Activated naive CD8-positive, alpha-beta T cell treated with anti-CD3 and anti-CD28 coated beads, Interleukin-2, amount 50 U/mL, for 16 hours (primary cell): ENCODE results near the gene EPHB1.
"Not testable (repeated sequence)": the region's sequence is repeated elsewhere in the genome, so short reads cannot be mapped to it uniquely, and the experiment has no call there.

Experiments used
- DNase-seq: peaks from one replicate; pipeline ENCODE4 v3.0.0-alpha.2; 2020; ENCODE audit warnings: low read depth, low spot score

The EPHB1 gene

DNA sequence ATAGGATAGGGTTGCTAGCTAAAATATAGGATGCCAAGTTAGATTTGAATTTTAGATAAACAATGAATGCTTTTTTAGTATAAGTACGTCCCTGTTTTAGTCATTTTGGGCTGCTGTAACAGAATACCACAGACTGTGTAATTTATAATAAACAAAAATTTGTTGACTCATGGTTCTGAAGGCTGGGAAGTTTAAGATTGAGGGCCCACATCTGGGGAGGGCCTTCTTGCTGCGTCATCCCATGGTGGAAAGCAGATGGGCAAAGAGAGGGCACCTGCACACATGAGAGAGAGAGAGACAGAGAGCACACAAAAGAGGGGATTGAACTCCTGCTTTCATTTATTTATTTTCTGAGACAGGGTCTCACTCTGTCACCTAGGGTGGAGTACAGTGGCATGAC is 246.5 kb downstream of the EPHB1 start:
- no peak for DNase-seq

DNA sequence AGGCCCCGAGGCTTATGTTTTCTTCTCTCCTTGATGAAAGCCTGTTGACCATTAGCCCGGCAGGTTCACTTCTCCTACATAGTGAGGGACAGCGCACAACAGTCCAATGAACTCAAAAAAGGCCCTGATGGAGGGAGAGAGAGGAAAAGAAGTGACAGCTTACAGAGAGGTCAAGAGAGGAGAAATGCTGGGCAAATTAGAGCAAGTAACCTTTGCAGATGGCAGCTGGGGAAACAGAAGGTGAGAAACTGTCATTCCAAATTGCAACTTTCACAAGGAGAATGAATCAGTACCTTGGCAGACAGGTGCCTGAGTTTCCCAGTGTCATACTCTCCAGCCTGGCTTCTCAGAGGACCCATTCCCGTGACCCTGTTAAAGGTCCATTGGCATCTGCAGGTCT is 252.0 kb downstream of the EPHB1 start:
- DNase-seq: no peak

DNA sequence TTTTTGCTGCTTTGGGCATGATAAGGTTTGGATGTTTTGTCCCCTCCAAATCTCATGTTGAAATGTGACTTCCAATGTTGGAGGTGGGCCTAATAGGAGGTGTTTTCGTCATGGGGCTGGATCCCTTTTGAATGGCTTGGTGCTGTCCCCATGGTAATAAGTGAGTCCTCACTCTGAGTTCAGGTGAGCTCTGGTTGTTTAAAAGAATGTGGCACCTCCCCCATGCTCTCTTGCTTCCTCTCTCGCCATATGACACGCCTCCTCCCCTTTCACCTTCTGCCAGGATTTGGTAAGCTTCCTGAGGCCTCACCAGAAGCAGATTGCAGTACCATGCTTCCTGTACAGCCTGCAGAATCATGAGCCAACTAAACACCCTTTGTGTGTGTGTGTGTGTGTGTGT is 255.5 kb downstream of the EPHB1 start:
- DNase-seq: no peak

DNA sequence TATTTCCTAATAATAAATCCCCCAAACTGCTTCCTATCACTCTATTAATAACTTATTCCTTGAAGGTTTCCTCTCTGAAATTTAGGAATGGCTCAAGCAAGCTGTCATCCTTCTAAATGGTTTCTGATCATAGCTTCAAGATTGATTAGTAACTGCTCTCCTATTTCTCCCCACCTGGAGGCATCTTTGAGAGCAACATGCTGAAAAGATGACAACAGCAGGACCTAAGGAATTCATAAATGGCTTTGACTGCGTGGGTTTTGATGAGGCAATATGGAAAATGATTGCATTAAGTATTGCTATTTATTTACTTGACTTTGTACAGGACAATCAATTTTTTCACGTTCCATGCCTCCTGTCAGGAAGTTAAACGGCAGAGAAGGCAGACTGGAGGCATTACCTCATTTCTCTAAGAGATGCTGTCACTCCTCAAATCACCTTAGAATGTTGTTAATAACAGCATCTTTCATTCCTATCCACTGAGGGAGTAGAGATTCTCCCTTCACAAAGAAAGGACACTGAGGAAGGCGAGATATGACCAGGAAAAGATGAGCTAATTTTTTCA is 256.4 kb downstream of the EPHB1 start:
- no peak for DNase-seq

DNA sequence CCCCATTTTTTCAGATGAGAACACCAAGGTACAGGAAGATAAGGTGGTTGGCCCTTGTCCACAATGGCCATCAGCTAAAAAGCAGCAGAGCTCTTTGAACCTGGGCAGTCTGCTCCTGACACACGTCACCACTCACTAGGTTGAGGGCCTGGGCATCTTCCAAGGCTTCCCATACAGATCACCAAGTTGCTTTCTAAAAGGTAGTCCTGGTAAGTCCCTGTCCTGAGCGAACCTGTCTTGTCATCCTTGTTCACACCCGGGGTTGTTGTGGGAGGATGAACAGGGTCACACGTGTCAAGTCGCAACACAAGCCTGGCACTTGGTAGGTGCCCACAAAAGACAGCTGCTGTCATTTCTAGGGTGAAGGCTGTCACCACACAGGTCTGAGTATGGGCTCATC is 260.4 kb downstream of the EPHB1 start:
- no peak for DNase-seq

DNA sequence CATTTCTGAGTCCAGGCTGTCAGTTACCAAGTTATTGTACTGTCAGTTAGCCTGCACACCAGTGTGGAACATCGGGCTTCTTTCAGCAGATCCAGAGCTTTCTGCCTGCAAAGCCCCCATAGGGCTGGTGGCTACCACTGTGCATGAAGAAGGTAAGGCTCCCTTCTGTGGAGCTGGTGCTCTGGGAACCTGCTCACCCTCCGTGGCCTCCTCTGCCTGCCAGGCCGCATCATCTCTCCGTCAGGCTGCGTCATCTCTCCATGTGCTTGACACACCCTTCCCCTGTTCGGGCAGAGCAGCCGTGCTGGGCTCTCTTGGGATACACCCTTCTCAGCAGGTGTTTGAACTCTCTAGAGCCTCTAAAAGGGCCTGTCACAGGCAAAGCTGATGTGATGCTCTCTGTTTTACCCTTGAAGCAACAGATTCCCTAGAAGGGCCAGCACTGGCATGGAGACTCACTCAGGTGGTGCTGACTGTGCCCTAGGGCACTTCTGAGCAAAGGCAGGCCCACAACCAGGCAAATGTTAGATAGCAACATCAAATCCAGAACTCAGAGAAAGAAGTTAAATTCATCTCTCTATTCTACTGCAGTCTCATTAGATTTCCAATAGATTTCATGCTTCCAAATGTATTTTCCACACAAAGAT is 261.1 kb downstream of the EPHB1 start:
- no peak for DNase-seq

DNA sequence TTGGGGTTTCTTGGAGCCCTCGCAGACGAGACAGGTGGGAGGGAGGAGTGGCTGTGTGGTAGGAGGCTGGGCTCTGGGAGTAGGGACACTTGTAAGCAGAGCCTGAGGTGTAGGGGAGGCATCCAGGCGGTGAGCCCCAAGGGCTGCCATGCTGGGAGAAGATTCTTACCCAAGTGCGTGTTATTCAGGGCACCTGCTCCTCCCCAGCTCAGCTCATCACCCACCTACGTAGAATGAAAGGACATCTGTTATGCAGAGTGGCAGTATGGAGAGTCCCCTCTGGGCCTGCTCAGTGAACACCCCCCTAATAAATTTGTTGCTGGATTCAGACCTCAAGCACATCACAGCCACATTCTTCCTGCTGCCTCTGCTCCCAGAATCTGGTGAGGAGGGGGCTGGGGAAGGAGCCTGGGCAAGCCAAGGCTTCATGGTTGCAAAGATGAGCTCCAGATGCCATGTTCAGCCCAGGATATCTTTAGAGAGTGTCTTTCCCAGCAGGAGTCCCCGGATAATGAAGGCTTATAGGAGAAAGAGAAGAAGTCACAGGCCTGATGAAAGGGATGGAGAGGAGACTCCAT is 261.8 kb downstream of the EPHB1 start:
- no peak for DNase-seq

DNA sequence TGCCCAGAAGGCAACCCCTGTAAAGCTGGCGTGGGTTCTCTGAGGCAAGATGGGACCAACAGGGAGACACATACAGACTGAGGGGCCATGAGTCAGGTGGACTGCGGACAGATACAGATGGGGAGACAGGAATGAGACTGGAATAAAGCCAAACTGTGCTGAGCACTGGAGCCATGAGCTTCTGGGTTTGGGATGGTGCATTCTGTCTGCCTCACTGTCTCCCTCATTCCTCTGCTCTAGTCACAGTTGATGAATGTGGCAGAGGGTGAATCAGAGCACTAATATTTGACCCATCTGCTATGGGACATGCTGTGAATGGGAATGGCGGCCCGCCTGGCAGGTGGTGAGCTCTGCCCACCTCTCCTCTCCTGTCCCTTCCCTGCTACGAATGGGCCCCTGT is 262.9 kb downstream of the EPHB1 start:
- no peak for DNase-seq

DNA sequence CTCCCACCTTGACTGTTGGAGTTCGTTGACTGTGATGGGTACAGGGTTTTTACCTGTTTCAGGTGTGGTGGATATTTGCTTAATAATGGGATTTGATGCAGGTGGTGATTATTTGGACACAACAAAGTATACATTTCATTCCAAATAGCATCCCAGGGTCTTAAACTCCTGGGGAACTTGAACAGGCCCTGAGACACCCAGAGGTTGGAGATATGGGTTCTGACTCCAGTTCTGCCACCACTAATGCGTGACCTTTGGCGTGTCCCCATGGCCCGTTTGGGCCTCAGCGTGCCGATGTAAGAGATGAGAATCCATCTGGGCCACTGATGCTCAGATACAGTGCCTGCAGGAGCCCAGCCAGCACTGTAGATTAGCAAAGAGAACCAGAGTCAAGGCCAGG is 264.5 kb downstream of the EPHB1 start:
- DNase-seq: no peak

DNA sequence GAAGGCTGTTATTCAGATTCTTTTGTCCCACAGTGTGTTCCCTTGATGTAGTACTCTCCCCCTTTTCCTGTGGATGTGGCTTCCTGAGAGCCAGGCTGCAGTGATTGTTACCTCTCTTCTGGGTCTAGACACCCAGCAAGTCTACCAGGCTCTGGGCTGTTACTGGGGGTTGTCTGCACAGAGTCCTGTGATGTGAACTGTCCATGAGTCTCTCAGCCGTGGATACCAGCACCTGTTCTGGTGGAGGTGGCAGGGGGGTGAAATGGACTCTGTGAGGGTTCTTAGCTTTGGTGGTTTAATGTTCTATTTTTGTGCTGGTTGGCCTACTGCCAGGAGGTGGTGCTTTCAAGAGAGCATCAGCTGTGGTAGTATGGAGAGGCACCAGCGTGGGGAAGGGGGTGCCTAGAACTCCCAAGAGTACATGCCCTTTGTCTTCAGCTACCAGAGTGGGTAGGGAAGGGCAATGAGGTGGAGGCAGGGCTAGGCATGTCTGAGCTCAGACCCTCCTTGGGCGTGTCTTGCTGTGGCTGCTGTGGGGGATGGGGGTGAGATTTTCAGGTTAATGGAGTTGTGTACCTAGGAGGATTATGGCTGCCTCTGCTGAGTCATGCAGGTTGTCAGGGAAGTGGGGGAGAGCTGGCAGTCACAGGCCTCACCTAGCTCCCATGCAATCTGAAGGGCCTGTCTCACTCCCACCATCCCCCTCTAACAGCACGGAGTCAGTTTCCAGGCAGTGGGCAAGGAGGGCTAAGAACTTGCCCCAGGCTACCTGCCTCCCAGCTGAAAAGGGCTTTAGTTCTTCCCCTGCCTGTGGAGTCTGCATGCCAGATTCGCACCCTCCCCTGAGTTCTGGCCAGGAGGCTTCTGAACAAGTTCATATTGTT is 272.0 kb downstream of the EPHB1 start:
- DNase-seq: not testable (repeated sequence)

DNA sequence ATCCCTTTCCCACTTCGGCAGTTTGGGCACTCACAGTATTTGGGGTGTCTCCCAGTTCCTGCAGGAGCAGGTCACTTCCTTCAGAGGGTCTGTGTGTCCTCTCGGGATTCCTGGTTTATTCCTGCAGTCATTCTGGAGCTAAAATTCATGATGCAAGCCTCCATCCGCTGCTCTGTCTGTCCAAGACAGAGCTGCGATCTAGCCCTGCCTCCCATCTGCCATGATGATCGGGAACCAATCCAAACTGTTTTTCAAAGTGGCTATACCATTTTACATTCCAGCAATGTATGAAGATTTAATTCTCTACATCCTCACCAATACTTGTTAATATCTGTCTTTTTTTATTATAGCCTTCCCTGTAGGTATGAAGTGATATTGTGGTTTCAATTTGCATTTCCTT is 273.0 kb downstream of the EPHB1 start:
- no peak for DNase-seq

DNA sequence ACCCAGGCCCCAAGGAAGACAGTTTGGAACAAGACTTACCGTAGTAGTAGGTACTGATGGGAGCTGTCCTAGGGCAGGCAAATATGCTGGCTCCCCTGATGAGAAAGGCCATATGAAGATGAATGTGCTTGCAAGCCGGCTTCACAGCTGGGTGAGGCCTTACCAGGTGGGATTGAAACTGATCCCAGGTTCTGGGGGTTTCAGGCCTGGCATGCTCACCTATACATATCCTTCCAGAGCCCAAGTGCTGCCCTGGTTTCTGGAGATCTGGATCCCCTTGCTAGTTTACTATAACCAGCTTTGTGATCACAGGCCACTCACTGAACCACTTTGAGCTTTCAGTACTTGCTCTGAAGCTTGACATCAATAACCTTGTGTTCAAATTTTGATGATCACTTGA is 274.3 kb downstream of the EPHB1 start:
- no peak for DNase-seq

DNA sequence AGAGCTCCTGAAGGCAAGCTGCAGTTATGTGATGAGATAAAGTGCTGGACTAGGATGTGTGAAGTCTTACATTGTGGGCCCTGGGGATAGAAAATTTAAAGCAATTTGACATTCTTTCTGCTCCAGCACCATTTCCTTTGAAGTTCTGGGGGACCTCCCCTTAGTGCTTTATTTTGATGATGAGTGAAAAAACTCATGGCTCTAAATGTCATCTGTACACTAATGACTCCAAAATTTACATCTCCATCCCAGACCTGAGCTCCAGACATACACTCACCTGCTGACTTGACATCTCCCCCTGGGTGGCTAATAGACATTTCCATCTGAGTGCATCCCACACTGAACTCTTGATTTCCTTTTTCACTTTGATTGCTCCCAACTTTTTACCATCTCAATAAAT is 276.4 kb downstream of the EPHB1 start:
- no peak for DNase-seq

DNA sequence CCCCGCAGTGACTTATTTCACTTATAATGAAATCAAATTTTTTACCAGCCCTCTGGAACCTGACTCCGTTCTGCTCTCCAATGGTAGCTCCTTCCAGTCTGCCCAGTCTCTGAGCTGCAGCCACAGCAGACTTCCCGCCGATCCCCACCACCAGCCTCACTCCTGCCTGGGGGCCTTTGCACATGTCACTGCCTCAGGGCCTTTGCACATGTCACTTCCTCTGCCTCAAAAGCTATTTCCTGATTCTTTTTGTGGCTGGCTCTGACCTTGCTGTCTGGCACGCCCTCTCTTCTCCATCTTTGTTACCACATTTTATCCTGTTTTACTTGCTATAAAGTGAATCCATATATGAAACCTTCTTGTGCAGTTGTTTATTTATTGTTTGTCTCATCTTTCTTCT is 277.4 kb downstream of the EPHB1 start:
- no peak for DNase-seq

DNA sequence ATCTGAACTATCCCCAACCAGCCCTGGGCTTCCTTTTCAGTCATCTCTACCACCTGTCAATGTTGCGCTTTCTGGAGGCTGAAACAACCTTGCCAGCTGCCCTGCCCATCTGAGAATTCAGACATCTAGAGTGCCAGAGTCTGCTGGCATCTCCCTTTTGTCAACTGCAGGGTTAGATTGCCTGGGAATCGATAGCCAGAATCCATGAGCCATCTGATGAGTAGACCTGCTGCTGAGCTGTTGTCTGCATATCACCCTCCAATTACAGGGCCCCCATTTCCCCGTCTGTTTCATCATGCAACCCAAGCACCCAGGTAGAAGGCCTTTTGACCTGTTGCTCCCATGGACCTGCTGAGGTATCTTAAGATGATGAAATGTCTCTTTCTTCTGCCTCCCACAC is 280.1 kb downstream of the EPHB1 start:
- DNase-seq: no peak

DNA sequence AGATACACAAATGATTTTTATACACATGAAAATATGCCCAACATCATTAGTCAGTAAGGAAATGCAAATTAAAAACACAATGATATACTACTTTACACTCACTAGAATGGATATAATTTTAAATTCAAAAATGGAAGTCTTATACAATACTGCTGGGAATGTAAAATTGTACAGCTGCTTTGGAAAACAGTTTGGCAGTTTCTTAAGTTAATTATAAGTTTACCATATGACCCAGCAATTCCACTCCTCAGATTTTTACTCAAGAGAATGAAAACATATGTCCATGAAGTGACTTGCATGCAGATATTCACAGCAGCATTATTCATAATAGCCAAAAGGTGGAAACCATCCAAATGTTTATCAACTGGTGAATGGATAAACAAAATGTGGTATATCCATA is 281.3 kb downstream of the EPHB1 start:
- DNase-seq: no peak

DNA sequence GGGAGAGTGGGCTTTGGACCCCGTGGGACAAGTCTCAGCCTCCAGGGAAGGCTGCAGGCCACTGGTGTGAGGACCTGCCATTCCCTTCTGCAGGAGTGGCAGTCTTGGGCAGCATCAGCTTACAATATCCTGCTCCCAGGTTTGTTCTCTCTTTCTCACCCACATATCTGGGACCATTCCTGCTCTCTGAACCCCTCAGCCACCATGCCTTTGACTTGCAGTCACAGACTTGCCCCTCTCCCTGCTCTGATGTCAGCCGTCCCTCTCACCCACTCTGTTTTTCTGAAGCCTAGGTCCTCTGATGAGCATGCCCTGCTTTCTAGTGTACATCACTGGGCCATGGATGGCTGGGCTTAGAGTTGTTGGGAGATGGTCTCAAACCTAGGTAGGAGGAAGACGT is 282.1 kb downstream of the EPHB1 start:
- DNase-seq: no peak

DNA sequence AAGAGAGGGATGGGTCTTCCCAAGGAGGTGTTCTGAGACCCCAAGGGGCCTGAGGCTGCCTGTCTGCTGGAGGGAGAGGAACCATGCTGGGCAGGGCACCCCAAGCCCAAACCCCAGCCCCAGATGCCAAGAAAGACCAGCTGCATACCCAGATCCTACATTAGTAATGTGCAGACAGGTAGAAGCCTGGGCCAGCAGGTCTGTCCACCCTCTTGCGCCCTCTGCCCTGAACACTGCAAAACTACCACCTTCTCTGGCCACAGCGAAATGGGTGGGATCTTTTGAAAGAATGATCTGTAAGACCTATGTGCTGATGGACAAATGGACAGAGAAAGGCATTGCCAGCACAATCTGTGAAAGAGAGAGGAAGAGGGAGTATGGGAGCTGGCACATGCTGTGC is 283.2 kb downstream of the EPHB1 start:
- no peak for DNase-seq

DNA sequence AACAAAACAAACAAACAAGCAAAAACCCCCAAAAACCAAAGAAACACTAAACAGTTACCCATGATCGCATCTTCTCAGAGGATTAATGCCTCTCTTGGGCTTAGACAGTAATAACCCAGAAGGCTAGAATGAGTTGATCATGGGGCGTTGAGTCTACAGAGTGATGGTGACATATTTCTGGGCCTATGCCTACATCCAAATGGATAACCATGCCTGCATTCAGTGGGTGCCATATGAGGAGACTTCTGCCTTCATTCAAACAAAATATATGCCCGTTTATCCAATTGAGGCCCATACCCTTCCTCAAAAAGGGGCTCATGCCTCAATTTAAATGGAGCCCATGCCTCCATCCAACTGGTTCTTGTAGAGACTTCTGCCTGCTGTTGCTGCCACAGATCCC is 284.0 kb downstream of the EPHB1 start:
- DNase-seq: no peak

DNA sequence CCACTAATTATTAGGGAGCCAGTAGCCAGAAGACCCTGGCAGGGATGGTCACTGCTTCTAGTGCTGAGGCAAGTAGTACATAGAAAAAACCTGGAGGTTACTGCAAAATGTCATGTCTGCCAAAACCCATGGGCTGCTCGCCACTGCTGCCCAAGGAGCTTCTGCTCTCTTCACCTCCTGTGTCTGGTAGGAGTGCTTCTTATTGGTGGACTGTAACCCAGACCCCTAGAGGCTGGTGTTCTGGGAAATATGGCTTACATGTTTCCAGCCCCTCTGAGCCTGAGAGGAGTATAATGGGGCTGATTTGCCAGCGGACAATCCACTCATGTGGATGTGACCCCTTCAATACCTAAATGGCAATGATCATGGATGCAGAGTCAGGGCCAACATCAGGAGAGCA is 286.4 kb downstream of the EPHB1 start:
- no peak for DNase-seq

DNA sequence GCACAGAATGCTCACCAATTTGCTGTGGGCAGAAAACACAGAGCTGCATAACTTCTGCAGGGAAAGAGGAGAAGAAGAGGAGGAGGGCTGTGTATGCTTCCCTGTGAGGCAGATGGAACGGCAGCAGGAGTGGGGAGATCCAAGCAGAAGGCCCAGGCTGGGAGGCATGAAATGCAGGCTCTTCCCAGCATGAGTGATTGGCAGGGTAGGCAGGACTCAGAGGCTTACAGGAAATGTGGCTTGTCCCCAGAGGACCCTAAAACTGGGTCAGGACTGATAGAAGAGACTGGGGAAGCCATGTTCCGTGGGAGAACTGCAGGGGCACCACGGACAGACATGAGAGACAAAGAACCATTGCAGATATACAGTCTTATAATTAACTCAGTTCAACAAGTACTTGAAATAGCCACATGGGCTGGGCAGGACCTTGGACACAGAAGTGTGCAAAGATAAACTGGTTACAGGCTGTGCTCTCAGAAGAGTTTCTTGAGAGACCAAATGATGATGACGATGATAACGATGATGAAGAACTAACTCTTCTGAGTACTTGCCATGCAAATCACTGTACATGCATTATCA is 286.9 kb downstream of the EPHB1 start:
- no peak for DNase-seq

DNA sequence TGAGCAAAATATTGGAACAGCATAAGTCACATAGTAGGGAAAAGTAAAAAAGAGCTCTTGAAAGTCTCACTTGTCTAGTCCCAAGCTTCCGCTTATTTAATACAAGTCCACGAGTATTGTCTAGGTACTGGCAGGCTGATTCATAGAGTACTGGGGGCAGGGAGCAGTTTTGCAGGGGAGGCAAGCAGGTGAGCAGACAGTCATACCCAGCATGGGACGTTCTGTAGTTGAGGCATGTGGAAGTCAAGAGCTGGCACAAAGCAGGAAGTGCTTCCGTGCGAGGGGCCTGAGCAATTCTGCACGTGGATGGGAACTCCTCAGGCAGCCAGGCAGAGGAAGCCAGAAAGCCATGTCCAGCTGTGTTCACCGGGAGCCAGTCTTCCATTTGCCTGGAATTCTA is 287.6 kb downstream of the EPHB1 start:
- DNase-seq: no peak
